IMR-90 (cell line): ENCODE data around the gene LATS2. TPM values are rescaled to one million over a fixed set of nuclear protein-coding genes. Genes with fewer than 3 reads are reported as not detected.

Source experiments
- ATAC-seq: fragments of 200-7000 bp; cut with Tn5 transposase; 2 replicates; pipeline ENCODE4 v1.9.1; 2020; ENCODE audit warnings: low read depth, mild to moderate bottlenecking, moderate library complexity
- BruUV-seq: library from RNA; stranded (reverse); fragments of 400-500 nt; replicated peaks from 2 replicates; lab custom pipeline; 2021; lab: Mats Ljungman, UMichigan
- CTCF ChIA-PET: fragments of 300-600 bp; formaldehyde crosslinking; extraction: SDS; loops from one replicate; lab custom pipeline; 2021; ENCODE audit warnings: antibody characterized with exemption; lab: Yijun Ruan, JAX
- POLR2A ChIA-PET: fragments of 300-600 bp; sonication (Branson Sonifier 250); formaldehyde crosslinking; loops from one replicate; lab custom pipeline; 2022; ENCODE audit warnings: antibody characterized with exemption; ENCODE audit not compliant: unreplicated experiment; lab: Charles Lee
- DNase-seq: peaks from one replicate; pipeline ENCODE4 v3.0.0; 2013
- H2AFZ ChIP-seq: replicated peaks from 2 replicates; pipeline ENCODE3; 2013; ENCODE audit warnings: low read length, mild to moderate bottlenecking; ENCODE audit not compliant: poor library complexity
- H2AK5ac ChIP-seq: 2 replicates; pipeline ENCODE4 v1.6.1; 2013; ENCODE audit warnings: low read depth, low read length, inconsistent platforms
- H2AK9ac ChIP-seq: replicated peaks from 2 replicates; pipeline ENCODE3; 2013; ENCODE audit warnings: mild to moderate bottlenecking, low read depth, low read length, moderate library complexity; ENCODE audit not compliant: poor library complexity
- H2BK120ac ChIP-seq: 2 replicates; pipeline ENCODE4 v1.6.1; 2013; ENCODE audit warnings: low read depth, low read length, inconsistent platforms
- H2BK15ac ChIP-seq: 3 replicates; pipeline ENCODE4 v1.6.1; 2013; ENCODE audit warnings: low read depth, low read length, inconsistent platforms
- H2BK20ac ChIP-seq: 2 replicates; pipeline ENCODE4 v1.6.1; 2013; ENCODE audit warnings: low read depth, mild to moderate bottlenecking, inconsistent platforms, low read length, moderate library complexity
- H2BK5ac ChIP-seq: 2 replicates; pipeline ENCODE4 v1.6.1; 2013; ENCODE audit warnings: mild to moderate bottlenecking, low read depth, low read length, inconsistent platforms; ENCODE audit not compliant: poor library complexity, severe bottlenecking
- H3K14ac ChIP-seq: replicated peaks from 2 replicates; pipeline ENCODE4 v1.6.1; 2013; ENCODE audit warnings: low read depth, low read length, inconsistent platforms
- H3K18ac ChIP-seq: 2 replicates; pipeline ENCODE4 v1.6.1; 2013; ENCODE audit warnings: low read depth, low read length, control low read depth
- H3K23ac ChIP-seq: 2 replicates; pipeline ENCODE4 v1.6.1; 2013; ENCODE audit warnings: low read depth, low read length, inconsistent platforms
- H3K27ac ChIP-seq: 2 replicates; pipeline ENCODE4 v1.5.1; 2013; ENCODE audit warnings: mild to moderate bottlenecking, control low read depth, low read length; ENCODE audit not compliant: insufficient read depth
- H3K27me3 ChIP-seq: 2 replicates; pipeline ENCODE4 v1.6.1; 2013; ENCODE audit warnings: low read length; ENCODE audit not compliant: control insufficient read depth, insufficient read depth
- H3K36me3 ChIP-seq: 2 replicates; pipeline ENCODE4 v1.6.1; 2013; ENCODE audit warnings: low read length, mixed read lengths; ENCODE audit not compliant: control insufficient read depth, insufficient read depth
- H3K4ac ChIP-seq: 2 replicates; pipeline ENCODE4 v1.6.1; 2013; ENCODE audit warnings: low read depth, low read length, inconsistent platforms
- H3K4me1 ChIP-seq: 2 replicates; pipeline ENCODE4 v1.6.1; 2013; ENCODE audit warnings: low read length, mixed read lengths; ENCODE audit not compliant: control insufficient read depth, insufficient read depth
- H3K4me2 ChIP-seq: 2 replicates; pipeline ENCODE4 v1.6.1; 2013; ENCODE audit warnings: low read depth, mild to moderate bottlenecking, control low read depth, low read length, moderate library complexity
- H3K4me3 ChIP-seq: 2 replicates; pipeline ENCODE4 v1.5.1; 2013; ENCODE audit warnings: low read depth, mild to moderate bottlenecking, control low read depth, low read length, moderate library complexity; ENCODE audit not compliant: insufficient read depth
- H3K56ac ChIP-seq: 2 replicates; pipeline ENCODE4 v1.6.1; 2013; ENCODE audit warnings: low read length, inconsistent platforms; ENCODE audit not compliant: insufficient read depth; ENCODE audit errors: extremely low read depth
- H3K79me1 ChIP-seq, 2 experiments: 2 replicates each; pipeline ENCODE4 v1.6.1; 2013; ENCODE audit warnings: low read length in 2 of 2, inconsistent platforms in 1 of 2, low read depth in 1 of 2
- H3K9ac ChIP-seq: 2 replicates; pipeline ENCODE4 v1.6.1; 2013; ENCODE audit warnings: low read depth, low read length, control low read depth
- H3K9me1 ChIP-seq: 2 replicates; pipeline ENCODE4 v1.6.1; 2013; ENCODE audit warnings: low read length, inconsistent platforms; ENCODE audit not compliant: insufficient read depth
- H3K9me3 ChIP-seq: 2 replicates; pipeline ENCODE4 v1.6.1; 2013; ENCODE audit warnings: low read length; ENCODE audit not compliant: control insufficient read depth, insufficient read depth
- H4K20me1 ChIP-seq: 2 replicates; pipeline ENCODE4 v1.6.1; 2013; ENCODE audit warnings: low read length, inconsistent platforms; ENCODE audit not compliant: insufficient read depth
- H4K5ac ChIP-seq: 2 replicates; pipeline ENCODE4 v1.6.1; 2013; ENCODE audit warnings: mild to moderate bottlenecking, low read depth, low read length, control low read depth
- H4K8ac ChIP-seq, 2 experiments: 2 replicates each; pipeline ENCODE4 v1.6.1; 2013; ENCODE audit warnings: low read depth in 2 of 2, low read length in 2 of 2, control low read depth in 1 of 2, inconsistent platforms in 1 of 2
- H4K91ac ChIP-seq: 2 replicates; pipeline ENCODE4 v1.6.1; 2013; ENCODE audit warnings: low read depth, low read length, inconsistent platforms; ENCODE audit not compliant: insufficient read depth
- BHLHE40 ChIP-seq: fragments of 150-350 bp; IDR thresholded peaks from 2 replicates; pipeline ENCODE4 v1.6.1; 2016; ENCODE audit warnings: mild to moderate bottlenecking, low read depth, low read length
- CHD1 ChIP-seq: IDR thresholded peaks from 2 replicates; pipeline ENCODE4 v1.6.1; 2012; ENCODE audit warnings: low read depth, low read length, improper control_type of control experiment
- NFE2L2 ChIP-seq: fragments of 150-350 bp; IDR thresholded peaks from 2 replicates; pipeline ENCODE4 v1.6.1; 2016; ENCODE audit warnings: low read depth, mild to moderate bottlenecking, low read length
- RCOR1 ChIP-seq: IDR thresholded peaks from 2 replicates; pipeline ENCODE4 v1.6.1; 2012; ENCODE audit warnings: mild to moderate bottlenecking, low read length, improper control_type of control experiment; ENCODE audit not compliant: insufficient replicate concordance
- SMC3 ChIP-seq: fragments of 150-350 bp; IDR thresholded peaks from 2 replicates; pipeline ENCODE4 v1.6.1; 2016; ENCODE audit warnings: low read depth, mild to moderate bottlenecking, antibody characterized with exemption, low read length, moderate library complexity
- whole genome bisulfite sequencing, 2 experiments: methylation state at CpG; one replicate each; pipeline versions ENCODE4 v1.1.5 to v1.1.7; 2013; ENCODE audit warnings: missing lambda C conversion rate in 2 of 2; ENCODE audit not compliant: insufficient read length in 1 of 2; ENCODE audit errors: extremely low coverage in 2 of 2; 5-methylcytosine and 5-hydroxymethylcytosine counted together
- dilution Hi-C: fragments of 300-500 bp; cut with HindIII; formaldehyde crosslinking; loops from one replicate; pipeline ENCODE4 v1.14.3; 2018; ENCODE audit warnings: low sequenced_read_pairs; ENCODE audit not compliant: unreplicated experiment
- in situ Hi-C: fragments of 300-500 bp; cut with MboI; formaldehyde crosslinking; loops from 3 replicates; pipeline ENCODE4 v1.14.3; 2019; ENCODE audit warnings: low sequenced_read_pairs, inconsistent platforms, mixed read lengths
- intact Hi-C: fragments of 100-400 bp; cut with micrococcal nuclease; formaldehyde crosslinking; loops from 2 replicates; pipeline ENCODE4 v1.10.0; 2022
- polyA plus RNA-seq, 3 experiments: library from polyadenylated mRNA; depleted of rRNA; stranded (reverse); fragments of >200 nt; gene quantifications; 2 replicates each; pipeline ENCODE4 v1.2.3, GENCODE V29; 2012; ENCODE audit warnings: low replicate concordance in 1 of 3
- total RNA-seq: library from RNA; depleted of rRNA; stranded (reverse); fragments of >200 nt; gene quantifications from 2 replicates; pipeline ENCODE4 v1.2.3, GENCODE V29; 2012
- TF ChIP-seq, protein P1 (sequence below): fragments of 150-350 bp; IDR thresholded peaks from 2 replicates; pipeline ENCODE4 v1.6.1; 2017; ENCODE audit warnings: mild to moderate bottlenecking, antibody characterized with exemption, low read length, low read depth
- TF ChIP-seq, protein P2 (sequence below): conservative IDR thresholded peaks from 2 replicates; pipeline ENCODE4 v1.5.1; 2012; ENCODE audit warnings: mild to moderate bottlenecking, low read depth, low read length, improper control_type of control experiment
- TF ChIP-seq, protein P3 (sequence below): fragments of 150-350 bp; IDR thresholded peaks from 2 replicates; pipeline ENCODE4 v1.6.1; 2016; ENCODE audit warnings: low read depth, mild to moderate bottlenecking, low read length, moderate library complexity, borderline replicate concordance

Gene LATS2
- total and polyA plus RNA-seq, 2 of the 4 experiments (the other 2 are of a cell fraction), result 12.7 to 22.4 TPM

DNA sequence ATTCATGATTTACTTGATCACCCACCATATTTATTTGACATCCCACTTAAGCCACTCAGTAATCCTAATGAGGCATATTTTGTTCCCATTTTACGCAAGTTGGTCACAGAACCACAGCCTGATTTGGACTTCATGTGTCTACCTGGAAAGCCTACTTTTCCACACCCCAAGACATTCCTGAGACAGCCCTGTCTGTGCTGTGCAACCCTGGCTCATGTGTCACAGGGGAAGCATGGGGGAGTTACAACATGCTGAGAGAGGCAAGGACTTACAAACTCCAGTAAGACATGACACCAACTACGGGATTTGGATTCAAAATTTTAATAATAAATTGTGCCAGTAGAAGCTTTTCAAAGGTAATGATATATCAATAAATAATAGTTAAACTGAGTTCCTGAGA is 88.7 kb downstream of the LATS2 start:
- TF ChIP-seq BHLHE40, result no peak
- TF ChIP-seq, protein P1, sequence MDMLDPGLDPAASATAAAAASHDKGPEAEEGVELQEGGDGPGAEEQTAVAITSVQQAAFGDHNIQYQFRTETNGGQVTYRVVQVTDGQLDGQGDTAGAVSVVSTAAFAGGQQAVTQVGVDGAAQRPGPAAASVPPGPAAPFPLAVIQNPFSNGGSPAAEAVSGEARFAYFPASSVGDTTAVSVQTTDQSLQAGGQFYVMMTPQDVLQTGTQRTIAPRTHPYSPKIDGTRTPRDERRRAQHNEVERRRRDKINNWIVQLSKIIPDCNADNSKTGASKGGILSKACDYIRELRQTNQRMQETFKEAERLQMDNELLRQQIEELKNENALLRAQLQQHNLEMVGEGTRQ, result no peak
- TF ChIP-seq, protein P2, sequence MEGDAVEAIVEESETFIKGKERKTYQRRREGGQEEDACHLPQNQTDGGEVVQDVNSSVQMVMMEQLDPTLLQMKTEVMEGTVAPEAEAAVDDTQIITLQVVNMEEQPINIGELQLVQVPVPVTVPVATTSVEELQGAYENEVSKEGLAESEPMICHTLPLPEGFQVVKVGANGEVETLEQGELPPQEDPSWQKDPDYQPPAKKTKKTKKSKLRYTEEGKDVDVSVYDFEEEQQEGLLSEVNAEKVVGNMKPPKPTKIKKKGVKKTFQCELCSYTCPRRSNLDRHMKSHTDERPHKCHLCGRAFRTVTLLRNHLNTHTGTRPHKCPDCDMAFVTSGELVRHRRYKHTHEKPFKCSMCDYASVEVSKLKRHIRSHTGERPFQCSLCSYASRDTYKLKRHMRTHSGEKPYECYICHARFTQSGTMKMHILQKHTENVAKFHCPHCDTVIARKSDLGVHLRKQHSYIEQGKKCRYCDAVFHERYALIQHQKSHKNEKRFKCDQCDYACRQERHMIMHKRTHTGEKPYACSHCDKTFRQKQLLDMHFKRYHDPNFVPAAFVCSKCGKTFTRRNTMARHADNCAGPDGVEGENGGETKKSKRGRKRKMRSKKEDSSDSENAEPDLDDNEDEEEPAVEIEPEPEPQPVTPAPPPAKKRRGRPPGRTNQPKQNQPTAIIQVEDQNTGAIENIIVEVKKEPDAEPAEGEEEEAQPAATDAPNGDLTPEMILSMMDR, result no peak
- no peak for TF ChIP-seq SMC3
- TF ChIP-seq CHD1, result no peak
- no peak for TF ChIP-seq RCOR1
- TF ChIP-seq NFE2L2, result no peak
- TF ChIP-seq, protein P3, sequence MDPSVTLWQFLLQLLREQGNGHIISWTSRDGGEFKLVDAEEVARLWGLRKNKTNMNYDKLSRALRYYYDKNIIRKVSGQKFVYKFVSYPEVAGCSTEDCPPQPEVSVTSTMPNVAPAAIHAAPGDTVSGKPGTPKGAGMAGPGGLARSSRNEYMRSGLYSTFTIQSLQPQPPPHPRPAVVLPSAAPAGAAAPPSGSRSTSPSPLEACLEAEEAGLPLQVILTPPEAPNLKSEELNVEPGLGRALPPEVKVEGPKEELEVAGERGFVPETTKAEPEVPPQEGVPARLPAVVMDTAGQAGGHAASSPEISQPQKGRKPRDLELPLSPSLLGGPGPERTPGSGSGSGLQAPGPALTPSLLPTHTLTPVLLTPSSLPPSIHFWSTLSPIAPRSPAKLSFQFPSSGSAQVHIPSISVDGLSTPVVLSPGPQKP, result no peak
- in situ Hi-C loops, result no loop called here
- Histone ChIP-seq H3K79me1 (peaks cover 22 to 44% of the 10 kb centered on the region in 2 experiments), H2AFZ (no peak overlapping the region), H2AK9ac (no peak overlapping the region), H3K27me3 (no peaks in the 10 kb centered on the region), H2BK5ac (no peak overlapping the region), H3K18ac (no peak overlapping the region), H3K4me3 (no peak overlapping the region), H3K36me3 (peaks cover 31% of the 10 kb centered on the region), H3K27ac (no peak overlapping the region), H4K5ac (no peak overlapping the region), H3K4ac (no peak overlapping the region), H4K91ac (no peak overlapping the region), H3K4me2 (no peak overlapping the region), H3K9me3 (no peaks in the 10 kb centered on the region), H4K8ac (no peak overlapping the region), H3K56ac (no peak overlapping the region), H2AK5ac (no peak overlapping the region), H3K4me1 (no peaks in the 10 kb centered on the region), H4K20me1 (peaks cover 18% of the 10 kb centered on the region; the same call in 1 of the 2 replicates), H3K23ac (no peak overlapping the region), H2BK15ac (no peak overlapping the region), H3K14ac (no peak overlapping the region), H3K9me1 (peaks cover 2% of the 10 kb centered on the region; the same call in 1 of the 2 replicates), H3K9ac (no peak overlapping the region), H2BK120ac (no peak overlapping the region), H2BK20ac (no peak overlapping the region)
- dilution Hi-C loops, result no loop called here
- POLR2A ChIA-PET, result no interaction called here
- no CpG with 5 or more reads among the region's 2 CpGs for WGBS, 2 experiments
- ATAC-seq, result no peak
- no peak for DNase-seq
- BruUV-seq, result no TSS peak
- intact Hi-C loops, result no loop called here
- CTCF ChIA-PET, result no interaction called here
